Amniotic stem cell (primary cell): ENCODE results near the gene PCBP4.

Experiments
- DNase-seq: peaks from one replicate; lab custom pipeline; 2025; lab: John Stamatoyannopoulos, UW

PCBP4 gene

DNA sequence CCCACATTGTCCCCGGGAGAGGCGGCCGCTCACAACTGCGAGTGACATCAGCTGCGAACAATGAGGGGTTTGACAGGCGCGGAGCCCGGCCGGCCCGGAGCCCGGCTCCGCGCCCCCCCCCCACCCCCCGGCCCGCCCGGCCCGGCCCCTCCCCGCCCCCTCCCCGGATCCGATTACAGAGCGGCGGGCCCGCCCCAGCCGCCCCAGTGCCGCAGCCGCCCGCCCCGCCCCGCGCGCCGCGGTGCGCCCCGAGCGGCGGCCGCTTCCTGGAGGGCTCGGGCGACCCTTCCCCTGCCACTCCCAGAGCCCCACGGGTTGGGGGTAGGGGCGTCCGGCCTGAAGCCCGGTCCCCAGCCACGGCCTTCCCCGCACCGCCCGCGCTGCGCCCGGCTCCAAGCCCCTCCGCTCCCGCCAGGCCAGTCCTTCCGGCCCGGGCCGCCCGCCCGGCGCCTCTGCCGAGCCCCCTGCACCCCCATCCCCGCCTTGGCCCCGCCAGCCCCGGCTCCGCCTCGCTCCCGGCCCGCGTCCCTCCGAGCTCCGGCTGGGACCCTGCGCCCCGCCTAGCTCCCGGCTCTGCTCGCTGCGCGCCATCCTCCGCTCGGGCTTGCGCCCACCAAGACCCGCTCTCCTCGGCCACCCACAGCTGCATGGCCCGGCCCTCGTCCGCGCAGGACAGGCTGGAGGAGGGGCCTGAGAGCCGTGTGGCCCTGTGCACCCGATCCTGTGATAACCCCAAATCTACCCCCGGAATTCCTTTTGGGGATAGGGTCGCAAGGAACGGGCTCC is at the start of gene PCBP4:
PCBP4 (minus strand) TSS at position 71 of the 786 bp plus-strand sequence. CDS start 6,214 bp downstream, outside the sequence.
- no peak for DNase-seq

DNA sequence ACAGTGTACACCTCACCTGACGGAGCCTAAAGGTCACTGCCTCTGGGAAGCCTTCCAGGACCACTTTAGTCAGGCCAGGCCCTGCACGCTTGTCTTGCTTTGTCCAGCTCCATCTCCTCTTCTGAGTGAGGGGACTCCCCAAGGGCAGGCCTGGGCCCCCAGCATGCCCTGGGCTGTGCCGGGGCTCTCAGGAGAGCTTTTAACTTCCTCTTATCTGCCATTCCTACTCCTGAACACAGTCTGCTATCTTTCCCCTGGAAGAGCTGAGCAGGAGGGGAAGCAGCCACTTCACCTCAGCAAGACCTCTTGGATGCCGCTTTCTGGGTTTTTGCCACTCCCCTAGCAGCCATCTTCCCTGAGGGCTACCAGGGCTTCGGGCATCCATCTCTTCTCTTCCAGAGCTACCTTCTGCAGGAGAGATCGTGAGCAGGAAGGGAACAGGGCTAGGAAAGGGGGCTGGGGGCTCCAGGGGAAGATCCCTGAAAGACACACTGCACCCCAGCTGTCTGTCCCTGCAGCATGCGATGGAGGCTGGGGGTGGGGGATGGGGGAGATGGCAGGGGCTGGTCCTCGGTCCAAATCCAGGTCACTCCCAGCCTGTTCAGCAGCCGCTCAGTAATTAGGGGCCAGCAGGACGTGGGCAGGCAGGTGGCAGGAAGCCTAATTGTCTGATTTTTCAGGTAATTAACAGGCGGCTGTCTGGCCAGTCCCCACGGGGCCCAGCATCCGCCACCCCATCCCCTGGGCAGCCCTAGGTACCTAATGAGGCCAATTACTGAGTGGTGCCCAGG is 48.4 kb upstream of the PCBP4 start:
- no peak for DNase-seq

DNA sequence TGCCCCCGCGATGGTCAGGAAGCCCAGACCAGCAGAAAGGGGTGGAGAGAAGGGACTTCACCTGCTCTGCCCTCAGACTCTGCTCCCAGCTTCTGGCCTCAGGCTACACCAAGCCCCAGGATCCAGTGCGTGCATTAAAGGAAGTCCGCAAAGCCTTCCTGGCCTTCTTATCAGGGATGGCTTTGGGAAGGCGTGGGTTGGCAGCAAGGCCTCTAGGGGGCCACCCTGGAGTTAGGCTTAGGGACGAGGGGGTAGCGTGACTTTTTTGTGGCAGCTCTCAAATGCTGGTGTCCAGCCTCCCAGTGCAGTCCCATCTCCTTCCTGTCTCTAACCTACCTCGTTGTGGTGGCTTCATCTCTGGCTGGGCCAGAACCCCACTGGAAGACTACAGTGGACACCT is 47.4 kb upstream of the PCBP4 start:
- DNase-seq, result no peak

DNA sequence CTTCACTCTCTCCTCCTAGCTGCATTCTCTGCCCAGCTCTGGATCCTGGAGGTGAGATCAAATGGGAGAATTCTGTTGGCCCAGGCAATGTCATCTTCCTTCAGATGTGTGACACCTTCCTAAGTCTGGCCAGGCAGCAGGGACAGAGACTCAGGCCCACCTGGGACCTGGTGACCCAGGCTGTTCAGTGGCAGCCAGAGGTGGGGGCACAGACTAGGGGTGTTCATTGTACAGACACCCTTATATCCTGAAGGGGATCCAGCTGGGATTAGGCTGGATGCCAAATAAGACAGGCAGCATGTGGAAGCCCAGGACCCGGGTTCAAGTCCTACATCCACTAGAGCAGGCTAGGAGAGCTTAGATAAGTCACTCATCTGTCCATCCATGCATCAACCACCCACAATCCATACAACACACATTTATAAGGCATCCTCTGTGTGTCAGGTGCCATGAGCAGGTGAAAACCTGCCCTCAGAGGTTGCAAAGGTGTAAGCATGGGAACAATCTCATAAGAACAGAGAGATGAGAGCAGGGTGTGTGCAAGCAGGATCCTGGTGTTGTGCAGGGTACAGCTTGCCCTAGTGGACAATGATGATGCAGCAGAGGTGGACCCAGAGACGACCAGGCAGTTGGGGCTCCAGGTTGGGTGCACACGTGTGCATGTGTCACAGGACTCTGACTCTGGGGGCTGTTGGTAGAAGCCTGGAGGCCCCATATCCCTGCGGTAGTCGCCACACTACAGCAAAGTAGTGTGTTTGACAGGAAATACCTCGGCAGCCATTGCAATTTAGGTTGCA is 46.7 kb upstream of the PCBP4 start:
- no peak for DNase-seq

DNA sequence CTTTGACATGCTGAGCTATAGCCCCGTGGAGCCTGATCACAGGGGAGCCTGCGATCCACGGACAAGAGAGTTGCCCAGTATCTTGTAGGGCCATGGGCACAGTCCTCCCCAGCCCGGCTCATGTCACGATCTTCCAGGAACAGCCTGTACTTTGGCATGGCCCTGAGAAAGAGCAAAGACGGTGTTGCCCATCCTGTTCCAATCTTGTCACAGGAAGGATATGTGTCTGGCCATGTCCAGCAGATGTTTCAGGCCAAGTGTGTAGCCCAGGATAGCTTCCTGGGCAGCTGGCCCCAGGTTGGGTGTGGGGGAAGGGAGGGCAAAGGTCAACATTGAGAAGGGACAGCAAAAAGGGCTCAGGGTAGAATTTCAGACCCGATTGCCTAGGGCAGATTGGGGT is 45.4 kb upstream of the PCBP4 start:
- no peak for DNase-seq

DNA sequence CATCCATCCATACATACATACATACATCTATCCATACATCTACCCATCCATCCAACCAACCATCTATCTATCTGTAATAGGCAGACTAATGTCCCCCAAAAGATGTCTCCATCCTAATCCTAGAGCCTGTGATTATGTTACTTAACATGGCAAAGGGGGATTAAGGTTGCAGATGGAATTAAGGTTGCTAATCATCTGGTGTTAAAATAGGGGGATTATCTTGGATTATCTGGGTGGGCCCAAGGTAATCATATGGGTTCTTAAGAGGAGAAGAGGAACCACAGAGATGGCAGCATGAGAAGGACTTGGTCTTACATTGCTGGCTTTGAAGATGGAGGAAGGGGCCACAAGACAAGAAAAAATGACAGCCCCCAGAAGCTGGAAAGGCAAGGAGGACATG is 43.2 kb upstream of the PCBP4 start:
- DNase-seq, result no peak

DNA sequence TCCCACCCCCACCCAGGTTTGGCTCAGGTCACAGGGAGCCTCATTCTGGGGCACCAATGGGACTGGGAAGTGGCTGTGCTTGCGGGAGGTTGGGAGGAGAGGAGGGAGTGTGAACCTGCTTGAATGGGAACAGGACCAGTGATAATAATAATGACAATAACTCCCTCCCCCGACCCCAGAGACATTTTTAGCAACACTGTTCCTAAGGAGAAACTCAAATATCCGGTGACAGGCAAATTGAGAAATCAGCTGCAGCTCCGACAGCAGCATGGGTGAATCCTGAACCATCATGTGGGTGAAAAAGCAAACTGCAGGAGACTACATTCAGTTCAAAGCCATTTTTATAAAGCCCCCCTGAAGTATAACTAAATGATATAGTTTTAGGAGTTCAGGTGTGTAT is 40.0 kb upstream of the PCBP4 start:
- DNase-seq, result no peak

DNA sequence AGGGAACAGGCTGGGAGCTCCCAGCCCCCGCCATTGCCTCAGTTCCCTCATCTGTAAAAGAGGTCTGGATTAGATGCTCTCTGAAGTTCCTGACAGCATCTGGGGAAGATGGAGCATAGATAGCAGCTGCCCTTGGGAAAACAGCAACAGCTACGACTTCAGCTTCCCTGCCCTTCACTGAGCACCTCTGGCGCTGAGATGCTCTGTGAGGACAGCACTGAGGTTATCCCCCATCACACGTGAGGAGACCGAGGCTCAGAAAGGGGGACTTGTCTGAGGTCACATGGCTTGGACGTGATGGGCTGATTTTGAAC is 39.5 kb upstream of the PCBP4 start:
- DNase-seq, result no peak

DNA sequence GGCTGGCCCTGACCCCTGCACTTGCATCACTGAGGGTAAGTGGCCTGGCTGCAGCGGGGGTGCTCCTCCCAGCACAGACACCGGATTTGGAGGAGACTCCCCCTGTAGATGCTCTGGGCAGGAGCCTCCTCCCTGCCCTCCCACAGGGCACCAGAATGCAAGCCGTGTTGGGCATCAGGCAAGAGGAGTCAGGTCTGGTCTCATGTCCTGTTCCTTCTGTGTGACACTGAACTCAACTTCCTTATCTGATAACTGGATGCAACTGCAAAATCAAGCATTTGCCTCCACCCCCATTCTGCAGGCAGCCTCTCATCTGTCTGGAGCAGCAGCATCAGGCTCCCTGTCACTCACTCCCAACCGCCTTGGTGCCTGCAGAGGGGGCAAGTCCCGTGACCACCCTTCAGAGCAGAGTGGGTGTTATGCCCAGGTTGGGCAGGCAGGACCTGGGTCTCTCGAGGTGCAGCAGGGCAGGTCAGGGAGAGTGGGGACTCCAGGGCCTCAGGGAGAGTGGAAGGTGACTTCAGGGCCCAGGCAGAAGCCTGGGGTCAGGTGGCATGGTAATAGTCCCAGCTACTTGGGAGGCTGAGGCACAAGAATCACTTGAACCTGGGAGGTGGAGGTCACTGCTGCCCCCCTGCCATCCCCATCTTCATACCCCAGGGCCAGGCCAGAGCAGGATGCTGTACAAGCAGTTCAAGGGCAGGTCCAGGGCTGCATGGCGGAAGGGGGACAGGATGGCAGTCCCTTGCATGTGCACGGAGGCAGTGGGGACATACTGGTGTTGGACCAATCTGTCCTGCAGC is 39.0 kb upstream of the PCBP4 start:
- DNase-seq, result no peak

DNA sequence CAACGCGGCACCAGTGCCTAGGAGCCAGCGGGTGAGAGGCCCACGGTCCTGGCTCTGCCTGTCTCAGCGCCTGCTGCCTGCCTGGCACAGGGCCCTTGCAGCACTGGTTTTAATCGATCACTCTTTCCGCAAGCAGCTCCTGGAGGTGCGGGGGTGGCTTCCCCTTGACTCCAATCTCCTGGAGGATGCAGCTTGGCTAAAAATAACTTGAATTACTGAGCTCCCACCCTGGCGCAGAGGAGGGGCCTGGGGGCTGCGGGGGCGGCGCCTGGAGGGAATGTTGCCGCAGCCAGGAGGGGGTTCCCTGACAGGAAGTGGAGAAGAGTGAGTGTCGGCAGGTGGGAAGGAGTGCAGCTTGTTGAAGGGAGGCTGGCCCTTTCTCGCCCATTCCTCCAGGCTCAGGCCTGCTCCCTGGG is 38.3 kb upstream of the PCBP4 start:
- DNase-seq, result no peak

DNA sequence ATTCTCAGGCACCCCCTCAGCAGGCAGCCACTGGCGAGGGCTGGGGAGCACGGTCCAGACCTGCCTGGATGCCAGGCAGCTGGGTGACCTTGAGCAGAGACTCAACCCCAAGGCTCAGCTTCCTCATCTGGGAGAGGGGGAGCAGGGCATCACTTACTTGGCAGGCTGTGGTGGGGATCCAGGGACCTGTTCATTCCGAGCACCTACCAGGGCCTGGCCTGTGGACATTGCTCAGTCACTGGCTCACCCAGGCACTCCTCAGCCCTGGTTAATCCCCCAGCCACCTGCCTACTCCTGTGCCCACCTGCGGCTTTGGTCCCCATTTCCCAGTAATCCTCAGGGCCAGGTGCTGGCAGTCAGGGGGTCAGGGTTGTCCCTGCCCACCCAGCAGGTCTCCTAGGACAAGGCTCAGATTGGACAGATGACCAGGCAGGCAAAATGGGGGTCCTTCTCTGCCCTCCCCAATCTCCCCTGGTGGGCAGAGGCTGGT is 37.7 kb upstream of the PCBP4 start:
- DNase-seq, result no peak

DNA sequence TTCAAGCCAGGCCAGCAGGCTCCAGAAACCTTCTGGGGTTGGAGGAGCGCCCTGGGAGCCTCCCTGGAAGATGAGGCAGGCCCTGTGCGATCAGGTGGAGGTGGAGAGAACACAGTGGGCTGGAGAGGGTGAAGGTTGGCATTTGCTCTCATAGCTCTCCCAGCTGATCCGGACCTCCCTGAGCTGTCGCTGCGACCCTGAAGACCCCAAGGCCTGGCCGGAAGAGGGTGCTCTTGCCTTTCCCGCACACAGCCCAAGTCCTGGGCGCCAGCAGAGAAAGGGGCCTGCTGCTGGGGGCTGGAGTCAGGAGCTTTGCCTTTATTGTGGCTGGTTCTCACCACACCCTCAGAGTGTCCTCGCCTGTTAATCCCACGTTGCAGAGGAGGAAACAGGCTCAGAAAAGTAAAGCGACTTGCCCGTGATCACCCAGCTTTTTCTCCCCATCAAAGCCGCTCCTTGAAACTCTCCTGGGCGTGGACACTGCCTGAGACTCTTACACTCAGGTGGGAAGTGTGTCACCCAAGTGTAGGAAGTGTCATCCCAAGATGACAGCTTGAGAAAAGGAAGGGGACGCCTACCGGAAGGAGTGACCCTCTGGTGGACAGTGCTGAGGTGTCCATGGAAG is 37.0 kb upstream of the PCBP4 start:
- no peak for DNase-seq

DNA sequence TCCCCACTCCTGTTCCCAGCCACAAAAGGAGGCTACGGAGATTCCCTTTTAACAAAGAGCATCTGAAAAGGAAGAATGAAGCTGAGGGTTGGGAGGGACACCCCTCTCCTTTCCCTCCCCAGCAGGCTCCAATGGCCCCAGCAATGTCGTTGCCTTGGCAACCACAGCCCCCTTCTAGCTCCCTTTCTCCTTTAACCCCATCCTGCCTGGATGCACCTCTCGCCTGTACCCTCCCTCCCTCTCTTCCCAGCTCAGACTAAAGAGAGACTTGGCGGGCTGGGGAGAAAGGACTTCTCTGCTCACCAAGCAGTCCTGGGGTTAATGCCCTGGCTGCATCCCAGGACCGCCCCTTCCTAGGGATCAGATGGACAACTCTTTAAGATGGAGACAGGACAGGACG is 35.5 kb upstream of the PCBP4 start:
- no peak for DNase-seq

DNA sequence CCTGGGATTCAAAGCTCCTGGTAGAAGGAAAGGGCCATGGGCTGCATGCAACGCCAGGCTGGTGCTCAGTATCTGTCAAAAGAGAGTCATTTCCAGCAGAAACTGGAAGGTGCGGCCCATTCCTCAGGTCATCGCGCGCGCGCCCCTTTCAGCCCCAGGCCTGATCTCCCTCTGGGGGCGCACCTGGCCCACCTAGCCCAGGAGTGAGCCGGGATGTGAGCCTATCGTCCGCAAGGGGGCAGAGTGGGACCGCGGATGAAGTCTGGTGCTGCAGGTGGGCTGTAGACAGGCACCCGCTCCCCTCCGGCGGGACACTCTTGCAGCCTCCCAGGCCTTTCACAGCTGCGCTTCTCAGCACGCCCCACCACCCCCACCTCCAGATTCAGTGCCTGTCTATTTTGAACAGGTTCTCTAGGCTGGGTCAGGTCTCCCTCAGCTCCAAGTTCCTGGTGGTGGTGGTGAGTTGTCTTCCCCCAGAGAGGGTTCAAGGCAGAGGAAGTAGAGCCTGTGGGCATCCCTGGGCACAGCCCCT is 34.3 kb upstream of the PCBP4 start:
- no peak for DNase-seq

DNA sequence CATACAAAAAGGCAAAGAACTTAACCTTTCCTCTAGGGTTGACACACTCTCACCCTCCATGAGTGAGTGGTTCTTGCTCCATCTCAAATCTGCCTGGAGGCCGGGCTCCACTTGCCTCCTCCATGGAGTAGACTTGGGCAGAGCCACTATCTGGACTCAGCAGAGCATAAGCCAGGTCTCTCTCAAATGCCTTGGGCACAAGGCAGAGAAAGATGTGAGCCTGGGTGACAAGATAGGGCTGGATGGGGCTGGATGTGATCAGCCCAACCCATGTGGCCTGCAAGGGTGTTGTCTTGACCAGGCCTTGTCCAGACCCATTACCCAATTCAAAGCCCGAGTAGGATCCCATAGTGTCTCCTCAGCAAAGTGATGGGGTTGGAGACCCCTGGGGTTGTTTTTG is 32.6 kb upstream of the PCBP4 start:
- no peak for DNase-seq

DNA sequence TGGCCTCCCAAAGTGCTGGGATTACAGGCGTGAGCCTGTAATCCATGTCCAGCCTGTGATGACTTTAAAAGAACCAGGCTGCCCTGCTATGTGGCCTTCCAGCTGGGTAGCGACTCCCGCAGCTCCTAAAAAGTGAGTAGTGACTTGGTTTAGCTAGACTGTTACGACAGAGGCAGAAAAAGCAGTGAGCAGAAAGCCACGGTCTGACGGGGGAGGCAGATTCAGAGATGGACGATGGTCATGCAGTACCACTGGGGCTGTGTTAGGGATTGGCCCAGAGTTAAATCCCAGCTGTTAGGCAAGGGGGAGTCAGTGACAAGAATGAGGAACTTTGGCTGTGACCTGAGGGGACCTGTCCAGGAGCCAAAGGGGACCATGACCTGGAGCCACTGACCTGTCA is 31.5 kb upstream of the PCBP4 start:
- DNase-seq, result no peak

DNA sequence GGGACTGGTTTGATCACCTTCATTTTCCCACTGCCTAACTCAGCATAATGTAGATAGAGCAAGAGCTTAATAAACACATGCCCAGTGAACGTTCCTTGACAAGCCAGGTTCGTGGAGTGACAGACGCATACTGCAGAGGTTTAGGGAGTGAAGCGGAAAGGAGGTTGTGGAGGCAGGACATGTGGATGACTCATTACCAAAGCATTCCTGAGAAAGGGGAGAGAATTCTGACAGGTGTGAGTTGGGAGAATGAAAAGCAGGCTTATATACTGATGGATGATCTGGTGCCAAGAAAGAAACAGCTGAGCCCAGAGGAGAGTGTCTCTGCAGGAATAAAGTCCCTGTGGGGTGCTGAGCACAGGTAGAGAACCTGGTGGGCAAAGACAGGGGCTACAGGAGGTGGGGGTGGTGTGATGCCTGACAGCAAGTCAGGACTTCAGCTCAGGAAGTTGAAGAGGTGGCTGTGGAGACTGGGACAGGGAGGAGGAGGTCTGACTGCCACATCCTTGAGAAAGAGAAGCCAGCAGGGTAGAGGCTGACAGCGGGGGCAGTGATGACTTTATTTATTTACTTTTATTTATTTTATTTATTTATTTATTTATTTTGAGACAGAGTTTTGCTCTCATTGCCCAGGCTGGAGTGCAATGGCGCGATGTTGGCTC is 30.8 kb upstream of the PCBP4 start:
- DNase-seq, result no peak

DNA sequence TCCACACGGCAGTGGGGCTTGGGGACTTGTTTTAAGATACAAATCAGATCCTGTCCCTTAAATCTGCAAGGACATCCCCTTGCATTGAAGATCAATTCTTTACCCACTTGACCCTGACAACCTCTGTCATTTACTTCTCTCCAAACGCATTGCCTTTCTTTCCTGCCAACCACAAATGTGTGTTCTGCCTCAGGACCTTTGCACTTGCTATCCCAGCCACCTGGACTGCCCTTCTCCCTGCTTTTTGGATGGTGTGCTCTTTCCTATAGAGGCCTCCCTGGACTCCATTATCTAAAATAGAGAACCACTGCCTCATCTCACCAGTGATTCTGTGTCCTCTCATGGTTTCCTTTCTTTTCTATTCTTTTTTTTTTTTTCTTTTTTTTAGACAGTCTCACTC is 29.9 kb upstream of the PCBP4 start:
- no peak for DNase-seq

DNA sequence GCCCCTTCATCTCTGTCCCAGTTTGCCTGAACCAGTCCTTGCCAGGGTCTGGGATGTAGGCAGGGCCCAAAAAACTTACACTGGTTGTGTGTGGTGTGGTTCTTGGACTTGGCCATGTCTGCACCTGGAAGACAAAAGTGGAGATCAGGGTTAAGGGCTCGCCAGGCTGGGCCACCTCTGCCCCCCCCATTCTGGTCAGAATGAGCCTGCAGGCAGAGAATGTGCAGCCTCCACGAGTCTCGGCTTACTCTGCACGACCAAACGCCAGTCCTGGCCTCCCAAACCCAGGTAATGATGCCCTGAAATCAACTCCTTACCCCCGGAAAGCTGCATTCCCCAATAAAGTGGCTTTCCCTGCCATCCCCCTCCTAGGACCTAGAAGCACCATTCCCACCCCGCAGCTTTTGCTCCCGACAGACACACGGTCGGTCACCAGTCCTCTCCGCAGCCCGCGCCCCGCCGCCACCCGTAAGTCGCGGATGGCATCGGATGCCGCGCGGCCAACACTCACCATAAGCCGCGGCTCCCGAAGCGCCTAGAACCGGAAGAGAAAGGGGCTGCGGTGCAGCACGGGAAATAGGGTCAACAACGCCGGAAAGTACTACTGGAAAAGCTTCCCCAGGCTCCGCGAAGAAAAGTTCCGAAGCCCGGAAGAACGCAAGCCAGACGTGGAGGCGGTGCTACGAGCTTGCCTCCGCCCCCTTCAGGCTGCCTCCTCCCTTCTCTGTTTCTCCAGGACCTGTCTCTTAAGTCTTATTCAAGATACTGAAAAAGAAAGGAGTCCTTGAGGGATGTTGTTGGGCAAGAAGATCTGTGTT is 28.3 kb upstream of the PCBP4 start, which contains the start of gene RPL29:
RPL29 (minus strand) TSS at position 550 of the 818 bp plus-strand sequence; CDS start at position 116, 434 bp downstream.
- peak; percentile 92 for DNase-seq
